ENCODE measurements around the gene ERO1A. TPM values are rescaled to one million over a fixed set of nuclear protein-coding genes. Genes with fewer than 3 reads are reported as not detected.

ERO1A gene
- total RNA-seq: 61.7 and 67.0 TPM in 2 replicates

GRCh38 chr14:52695481-52696091 is at the start of gene ERO1A:
TSS of gene ERO1A (minus strand) at chr14:52695558. CDS start at chr14:52695481, 77 bp downstream.

GRCh38 chr14:52729925-52730708 is 34.8 kb upstream of the ERO1A start, which contains the start of gene STYX:
TSS of gene STYX (plus strand) at chr14:52730166. CDS start at chr14:52730475, 309 bp downstream.

GRCh38 chr14:52706724-52707706 is 11.7 kb upstream of the ERO1A start, which contains the start of gene PSMC6:
TSS of gene PSMC6 (plus strand) at chr14:52707200. CDS start at chr14:52707220, 20 bp downstream.

Other genes with a start within 250 kb of the ERO1A start
- gene TXNDC16, start 143.1 kb downstream of the ERO1A start, total RNA-seq: 2.6 and 5.8 TPM in 2 replicates
- gene GPR137C, start 142.7 kb downstream of the ERO1A start, total RNA-seq: 0.29 and 0.35 TPM in 2 replicates
- gene PSMC6, start 11.6 kb upstream of the ERO1A start, total RNA-seq: 112 TPM in 2 replicates
- 15.9 and 17.7 TPM in 2 replicates for gene STYX, start 34.6 kb upstream of the ERO1A start, total RNA-seq
- 29.1 and 34.6 TPM in 2 replicates for gene GNPNAT1, start 96.0 kb upstream of the ERO1A start, total RNA-seq